ENCODE data around the gene PIEZO2.

DNA sequence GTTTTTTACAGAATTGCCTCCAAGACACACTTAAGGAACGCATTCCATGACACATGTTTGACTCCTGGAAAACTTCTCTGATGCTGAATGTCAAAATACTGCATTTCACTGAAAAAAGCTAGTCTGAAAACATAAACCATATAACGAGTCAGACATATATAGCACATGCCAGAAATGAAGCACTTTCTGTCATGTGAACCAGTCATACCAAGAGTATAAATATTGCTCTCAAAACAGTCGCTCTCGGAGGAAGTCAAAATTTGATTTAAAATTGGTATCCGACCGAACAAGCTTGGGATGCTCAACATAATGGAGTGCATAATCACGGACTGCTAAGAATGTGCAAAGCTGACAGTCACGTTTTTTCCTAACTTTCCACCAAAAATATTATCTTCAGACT is 115.9 kb downstream of the PIEZO2 start:
- TF ChIP-seq, protein P1, sequence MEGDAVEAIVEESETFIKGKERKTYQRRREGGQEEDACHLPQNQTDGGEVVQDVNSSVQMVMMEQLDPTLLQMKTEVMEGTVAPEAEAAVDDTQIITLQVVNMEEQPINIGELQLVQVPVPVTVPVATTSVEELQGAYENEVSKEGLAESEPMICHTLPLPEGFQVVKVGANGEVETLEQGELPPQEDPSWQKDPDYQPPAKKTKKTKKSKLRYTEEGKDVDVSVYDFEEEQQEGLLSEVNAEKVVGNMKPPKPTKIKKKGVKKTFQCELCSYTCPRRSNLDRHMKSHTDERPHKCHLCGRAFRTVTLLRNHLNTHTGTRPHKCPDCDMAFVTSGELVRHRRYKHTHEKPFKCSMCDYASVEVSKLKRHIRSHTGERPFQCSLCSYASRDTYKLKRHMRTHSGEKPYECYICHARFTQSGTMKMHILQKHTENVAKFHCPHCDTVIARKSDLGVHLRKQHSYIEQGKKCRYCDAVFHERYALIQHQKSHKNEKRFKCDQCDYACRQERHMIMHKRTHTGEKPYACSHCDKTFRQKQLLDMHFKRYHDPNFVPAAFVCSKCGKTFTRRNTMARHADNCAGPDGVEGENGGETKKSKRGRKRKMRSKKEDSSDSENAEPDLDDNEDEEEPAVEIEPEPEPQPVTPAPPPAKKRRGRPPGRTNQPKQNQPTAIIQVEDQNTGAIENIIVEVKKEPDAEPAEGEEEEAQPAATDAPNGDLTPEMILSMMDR (IDR thresholded peaks at IDR 0.05) = no peak
- TF ChIP-seq EZH2 (IDR thresholded peaks at IDR 0.05) = no peak
- no peak for TF ChIP-seq EZH2phosphoT487 (IDR thresholded peaks at IDR 0.05)
